Fibroblast of lung (primary cell): ENCODE data around the gene ADI1. TPM values are rescaled to one million over a fixed set of nuclear protein-coding genes. Genes with fewer than 3 reads are reported as not detected.

Experiments
- DNase-seq, 2 donors: peaks; one replicate each; pipeline versions ENCODE4 v3.0.0 to v3.0.0-alpha.2; 2010; ENCODE audit warnings: low read depth in 2 of 2
- H2AFZ ChIP-seq: 2 replicates; pipeline ENCODE4 v1.5.1; 2012; ENCODE audit warnings: low read length, control low read depth, inconsistent platforms
- H3K27ac ChIP-seq: 2 replicates; pipeline ENCODE4 v1.5.1; 2011; ENCODE audit warnings: low read length, control low read depth; ENCODE audit not compliant: insufficient read depth
- H3K27me3 ChIP-seq: 2 replicates; pipeline ENCODE4 v1.5.1; 2011; ENCODE audit warnings: mild to moderate bottlenecking, low read length; ENCODE audit not compliant: control insufficient read depth, insufficient read depth
- H3K36me3 ChIP-seq: 2 replicates; pipeline ENCODE4 v1.5.1; 2011; ENCODE audit warnings: low read length; ENCODE audit not compliant: control insufficient read depth, insufficient read depth
- H3K4me1 ChIP-seq: 2 replicates; pipeline ENCODE4 v1.5.1; 2011; ENCODE audit warnings: low read length; ENCODE audit not compliant: control insufficient read depth, insufficient read depth; ENCODE audit errors: extremely low read depth
- H3K4me2 ChIP-seq: 2 replicates; pipeline ENCODE4 v1.5.1; 2011; ENCODE audit warnings: low read length, control low read depth; ENCODE audit not compliant: insufficient read depth; ENCODE audit errors: extremely low read depth
- H3K4me3 ChIP-seq, 4 experiments: fragments of 200-600 bp in 1 of 4; sonication (generic) in 1 of 4; replicated peaks in 1 of 4; 2 replicates each; pipeline ENCODE4 v1.5.1; 2011 to 2016; ENCODE audit warnings: low read length in 4 of 4, low read depth in 3 of 4, mild to moderate bottlenecking in 3 of 4, control low read depth in 2 of 4, inconsistent platforms in 1 of 4, mixed read lengths in 1 of 4; ENCODE audit not compliant: insufficient read depth in 1 of 4; ENCODE audit errors: control extremely low read depth in 1 of 4
- H3K79me2 ChIP-seq: 2 replicates; pipeline ENCODE4 v1.5.1; 2012; ENCODE audit warnings: mild to moderate bottlenecking, low read length, inconsistent platforms; ENCODE audit not compliant: control insufficient read depth, insufficient read depth
- H3K9ac ChIP-seq: 2 replicates; pipeline ENCODE4 v1.5.1; 2011; ENCODE audit warnings: mild to moderate bottlenecking, low read length, control low read depth; ENCODE audit not compliant: insufficient read depth
- H3K9me3 ChIP-seq: 2 replicates; pipeline ENCODE4 v1.5.1; 2012; ENCODE audit warnings: low read depth, low read length; ENCODE audit not compliant: control insufficient read depth, insufficient read depth
- H4K20me1 ChIP-seq: 2 replicates; pipeline ENCODE4 v1.5.1; 2011; ENCODE audit warnings: low read length; ENCODE audit not compliant: control insufficient read depth, insufficient read depth; ENCODE audit errors: extremely low read depth
- EZH2 ChIP-seq: IDR thresholded peaks from 2 replicates; pipeline ENCODE4 v1.5.1; 2012; ENCODE audit warnings: low read length, control low read depth, mild to moderate bottlenecking; ENCODE audit errors: missing control alignments
- polyA plus RNA-seq, 2 donors: library from polyadenylated mRNA; depleted of rRNA in 1 of 2; stranded (reverse) in 1 of 2; unstranded in 1 of 2; fragments of >200 nt; gene quantifications; 2 replicates each; pipeline ENCODE4 v1.2.1, GENCODE V29; 2011 to 2012; ENCODE audit warnings: missing spikeins in 1 of 2
- total RNA-seq: library from RNA; depleted of rRNA; stranded (reverse); fragments of >200 nt; gene quantifications from 2 replicates; pipeline ENCODE4 v1.2.1, GENCODE V29; 2014
- TF ChIP-seq, protein P1 (sequence below), 2 donors: IDR thresholded peaks in 1 of 2; conservative IDR thresholded peaks in 1 of 2; 1 replicate in 1 of 2; 2 replicates in 1 of 2; pipeline ENCODE4 v1.5.1; 2011 to 2012; ENCODE audit warnings: low read length in 2 of 2, control low read depth in 1 of 2, inconsistent platforms in 1 of 2, low read depth in 1 of 2, mild to moderate bottlenecking in 1 of 2

ADI1 gene
- total and polyA plus RNA-seq, 2 donors (not counting 1 experiment from before 2014, with no cell fraction given): 41.9 to 69.3 TPM

DNA sequence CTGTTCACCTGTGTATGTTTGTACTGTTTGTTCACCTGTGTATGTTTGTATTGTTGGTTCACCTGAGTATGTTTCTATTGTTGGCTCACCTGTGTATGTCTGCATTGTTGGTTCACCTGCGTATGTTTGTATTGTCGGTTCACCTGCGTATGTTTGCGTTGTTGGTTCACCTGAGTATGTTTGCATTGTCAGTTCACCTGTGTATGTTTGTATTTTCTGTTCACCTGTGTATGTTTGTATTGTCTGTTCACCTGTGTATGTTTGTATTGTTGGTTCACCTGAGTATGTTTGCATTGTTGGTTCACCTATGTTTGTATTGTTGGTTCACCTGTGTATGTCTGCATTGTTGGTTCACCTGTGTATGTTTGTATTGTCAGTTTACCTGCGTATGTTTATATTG is 14.6 kb downstream of the ADI1 start:
- no peaks in the 10 kb centered on the region for H4K20me1 ChIP-seq
- no peak overlapping the region for H3K27ac ChIP-seq
- no peak overlapping the region for H3K9ac ChIP-seq
- no peaks in the 10 kb centered on the region for H3K9me3 ChIP-seq
- H3K4me2 ChIP-seq: no peak overlapping the region
- H2AFZ ChIP-seq: no peak overlapping the region
- TF ChIP-seq, protein P1, sequence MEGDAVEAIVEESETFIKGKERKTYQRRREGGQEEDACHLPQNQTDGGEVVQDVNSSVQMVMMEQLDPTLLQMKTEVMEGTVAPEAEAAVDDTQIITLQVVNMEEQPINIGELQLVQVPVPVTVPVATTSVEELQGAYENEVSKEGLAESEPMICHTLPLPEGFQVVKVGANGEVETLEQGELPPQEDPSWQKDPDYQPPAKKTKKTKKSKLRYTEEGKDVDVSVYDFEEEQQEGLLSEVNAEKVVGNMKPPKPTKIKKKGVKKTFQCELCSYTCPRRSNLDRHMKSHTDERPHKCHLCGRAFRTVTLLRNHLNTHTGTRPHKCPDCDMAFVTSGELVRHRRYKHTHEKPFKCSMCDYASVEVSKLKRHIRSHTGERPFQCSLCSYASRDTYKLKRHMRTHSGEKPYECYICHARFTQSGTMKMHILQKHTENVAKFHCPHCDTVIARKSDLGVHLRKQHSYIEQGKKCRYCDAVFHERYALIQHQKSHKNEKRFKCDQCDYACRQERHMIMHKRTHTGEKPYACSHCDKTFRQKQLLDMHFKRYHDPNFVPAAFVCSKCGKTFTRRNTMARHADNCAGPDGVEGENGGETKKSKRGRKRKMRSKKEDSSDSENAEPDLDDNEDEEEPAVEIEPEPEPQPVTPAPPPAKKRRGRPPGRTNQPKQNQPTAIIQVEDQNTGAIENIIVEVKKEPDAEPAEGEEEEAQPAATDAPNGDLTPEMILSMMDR (conservative IDR thresholded peaks at IDR 0.05 in 1 of 2, IDR thresholded peaks at IDR 0.05 in 1 of 2; ENCODE audit: low read depth in 1 of 2, low read length in 2 of 2): no peak
- no peak for TF ChIP-seq EZH2
- H3K4me3 ChIP-seq: no peak overlapping the region
- H3K4me1 ChIP-seq: no peaks in the 10 kb centered on the region
- peaks cover 5% of the 10 kb centered on the region for H3K36me3 ChIP-seq
- H3K27me3 ChIP-seq: no peaks in the 10 kb centered on the region
- DNase-seq: no peak
- no peaks in the 10 kb centered on the region for H3K79me2 ChIP-seq

DNA sequence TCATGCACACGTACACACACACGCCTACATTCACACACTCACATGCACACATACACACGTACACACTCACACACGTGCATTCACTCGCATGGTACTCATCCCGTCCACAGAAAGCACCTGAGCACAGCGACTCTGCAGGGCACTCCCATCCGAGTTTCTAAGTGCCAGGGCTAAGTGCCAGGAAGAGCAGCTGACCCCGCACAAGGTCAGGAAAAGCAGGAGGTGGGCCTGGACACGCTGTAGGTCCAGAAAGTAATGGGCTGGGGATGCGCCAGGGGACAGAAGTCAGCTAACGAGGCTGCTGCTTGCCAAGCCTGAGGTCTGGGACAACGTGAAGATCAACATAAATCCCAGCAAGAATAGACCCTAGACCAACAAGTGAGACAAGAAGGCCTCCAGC is 15.8 kb downstream of the ADI1 start:
- H2AFZ ChIP-seq: no peak overlapping the region
- no peak overlapping the region for H3K4me2 ChIP-seq
- H3K36me3 ChIP-seq: peaks cover 7% of the 10 kb centered on the region
- H3K9me3 ChIP-seq: no peaks in the 10 kb centered on the region
- no peaks in the 10 kb centered on the region for H3K27me3 ChIP-seq
- H3K4me1 ChIP-seq: no peaks in the 10 kb centered on the region
- TF ChIP-seq EZH2: no peak
- TF ChIP-seq, protein P1 (conservative IDR thresholded peaks at IDR 0.05 in 1 of 2, IDR thresholded peaks at IDR 0.05 in 1 of 2; ENCODE audit: low read depth in 1 of 2, low read length in 2 of 2): no peak
- no peaks in the 10 kb centered on the region for H4K20me1 ChIP-seq
- H3K4me3 ChIP-seq: no peak overlapping the region
- H3K9ac ChIP-seq: no peak overlapping the region
- no peaks in the 10 kb centered on the region for H3K79me2 ChIP-seq
- H3K27ac ChIP-seq: no peak overlapping the region
- no peak for DNase-seq

DNA sequence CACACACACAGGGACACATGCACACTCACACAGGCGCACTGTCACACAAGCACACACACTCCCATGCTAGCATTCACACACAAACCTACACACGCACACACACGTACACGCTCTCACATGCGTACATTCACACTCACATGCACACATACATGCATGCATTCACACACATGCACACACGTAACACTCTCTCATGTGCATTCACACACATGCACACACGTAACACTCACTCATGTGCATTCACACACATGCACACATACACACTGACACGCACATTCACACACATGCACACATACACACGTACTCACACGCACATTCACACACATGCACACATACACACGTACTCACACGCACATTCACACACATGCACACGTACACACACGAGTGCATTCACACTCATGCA is 16.3 kb downstream of the ADI1 start:
- H2AFZ ChIP-seq: no peak overlapping the region

More for the DNA sequence above, 16.3 kb downstream of the ADI1 start:
- Histone ChIP-seq H3K4me3 (no peak overlapping the region), H3K9ac (no peak overlapping the region), H3K4me1 (no peaks in the 10 kb centered on the region), H3K9me3 (no peaks in the 10 kb centered on the region), H3K4me2 (no peak overlapping the region), H4K20me1 (no peaks in the 10 kb centered on the region), H3K27ac (no peak overlapping the region), H3K79me2 (no peaks in the 10 kb centered on the region), H3K36me3 (peaks cover 9% of the 10 kb centered on the region), H3K27me3 (no peaks in the 10 kb centered on the region)
- TF ChIP-seq, protein P1 (conservative IDR thresholded peaks at IDR 0.05 in 1 of 2, IDR thresholded peaks at IDR 0.05 in 1 of 2; ENCODE audit: low read depth in 1 of 2, low read length in 2 of 2): no peak
- TF ChIP-seq EZH2: no peak
- DNase-seq: no peak
